ENCODE results near the gene PPEF1. TPM values are rescaled to one million over a fixed set of nuclear protein-coding genes. Genes with fewer than 3 reads are reported as not detected.
"Not testable (repeated sequence)": the region's sequence is repeated elsewhere in the genome, so short reads cannot be mapped to it uniquely, and the experiment has no call there.

The PPEF1 gene
- polyA plus RNA-seq, 1 experiment = not detected

- POLR2A ChIA-PET = no interaction called here
- Histone ChIP-seq H3K4me3 (ENCODE audit: low read depth, low read length) (no peak overlapping the region), H3K36me3 (ENCODE audit: control insufficient read depth, insufficient read depth, low read length) (no peaks in the 10 kb centered on the region), H3K27me3 (ENCODE audit: control insufficient read depth, insufficient read depth, low read length) (no peaks in the 10 kb centered on the region)
- no peak for TF ChIP-seq CTCF (IDR thresholded peaks at IDR 0.05; ENCODE audit: insufficient read depth, low read depth, low read length)
- DNase-seq (ENCODE audit: low read depth) = no peak
- CTCF ChIA-PET = interaction anchor here (0.6 kb wide), 1 partner anchor 31 kb away, joined by 3 read pairs; no protein-coding TSS in a partner anchor
Observed at GRCh38 chrX:18833071-18833731, 125.8 kb downstream of the PPEF1 start.

DNA sequence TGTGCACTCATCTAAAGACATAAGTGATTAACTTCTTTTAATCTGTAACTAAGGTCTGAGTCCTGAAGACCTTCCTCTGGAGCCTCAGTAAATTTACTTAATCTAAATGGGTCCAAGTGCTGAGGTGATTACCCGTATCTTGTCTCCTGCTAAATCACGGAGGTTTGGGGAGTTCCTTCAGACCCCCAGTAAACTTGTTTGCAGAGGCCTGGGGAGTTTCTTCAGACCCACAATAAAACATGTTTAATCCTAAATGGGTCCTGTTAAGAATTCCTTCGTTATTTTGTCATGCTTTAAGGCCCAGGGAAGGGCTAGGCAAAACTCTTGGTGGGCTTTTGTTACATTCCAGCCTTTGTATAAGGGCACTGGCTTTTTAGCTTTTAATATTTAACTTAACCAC, 140.5 kb downstream of the PPEF1 start:
- H3K4me3 ChIP-seq (ENCODE audit: low read depth, low read length); DNase-seq (ENCODE audit: low read depth); CTCF ChIA-PET; H3K27me3 ChIP-seq (ENCODE audit: control insufficient read depth, insufficient read depth, low read length); H3K36me3 ChIP-seq (ENCODE audit: control insufficient read depth, insufficient read depth, low read length); POLR2A ChIA-PET: not testable (repeated sequence)

- DNase-seq (ENCODE audit: low read depth) = no peak
- Histone ChIP-seq H3K27me3 (ENCODE audit: control insufficient read depth, insufficient read depth, low read length) (no peaks in the 10 kb centered on the region), H3K4me3 (ENCODE audit: low read depth, low read length) (no peak overlapping the region), H3K36me3 (ENCODE audit: control insufficient read depth, insufficient read depth, low read length) (no peaks in the 10 kb centered on the region)
- POLR2A ChIA-PET = no interaction called here
- no peak for TF ChIP-seq CTCF (IDR thresholded peaks at IDR 0.05; ENCODE audit: insufficient read depth, low read depth, low read length)
- CTCF ChIA-PET = no interaction called here
Observed at GRCh38 chrX:18855919-18856644, 148.6 kb downstream of the PPEF1 start.

DNA sequence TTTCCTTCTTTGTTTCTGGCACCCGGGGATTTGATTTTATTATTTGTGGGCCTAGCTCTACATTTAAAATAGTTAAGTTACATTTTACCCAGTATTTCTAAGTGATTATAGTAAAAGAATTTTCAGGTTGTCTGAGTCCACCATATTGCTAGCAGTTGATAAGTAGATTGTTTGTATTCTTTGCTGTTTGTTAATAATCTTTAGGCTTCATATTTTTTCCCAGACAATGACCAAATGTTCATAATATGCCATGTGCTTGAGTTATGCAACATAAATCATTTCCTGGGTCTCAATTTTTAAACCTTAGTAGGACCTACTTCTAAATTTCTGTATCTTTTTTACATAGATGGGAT, 149.2 kb downstream of the PPEF1 start:
- no peak for TF ChIP-seq CTCF (IDR thresholded peaks at IDR 0.05; ENCODE audit: insufficient read depth, low read depth, low read length)
- DNase-seq (ENCODE audit: low read depth) = no peak
- ChIA-PET POLR2A (no interaction called here), CTCF (no interaction called here)
- Histone ChIP-seq H3K4me3 (ENCODE audit: low read depth, low read length) (no peak overlapping the region), H3K27me3 (ENCODE audit: control insufficient read depth, insufficient read depth, low read length) (no peaks in the 10 kb centered on the region), H3K36me3 (ENCODE audit: control insufficient read depth, insufficient read depth, low read length) (no peaks in the 10 kb centered on the region)

- no peaks in the 10 kb centered on the region for H3K27me3 ChIP-seq (ENCODE audit: control insufficient read depth, insufficient read depth, low read length)
- H3K4me3 ChIP-seq (ENCODE audit: low read depth, low read length) = no peak overlapping the region
- no peak for TF ChIP-seq CTCF (IDR thresholded peaks at IDR 0.05; ENCODE audit: insufficient read depth, low read depth, low read length)
- POLR2A ChIA-PET = no interaction called here
- H3K36me3 ChIP-seq (ENCODE audit: control insufficient read depth, insufficient read depth, low read length) = no peaks in the 10 kb centered on the region
- no peak for DNase-seq (ENCODE audit: low read depth)
- CTCF ChIA-PET = no interaction called here
Observed at GRCh38 chrX:18861511-18861910, 154.1 kb downstream of the PPEF1 start.
